Measurements from ENCODE around the gene NECTIN1.
A peak's percentile ranks its signal among the peaks of the same experiment; 100 is the strongest.

Gene NECTIN1

GRCh38 chr11:119673052-119673758, 55.8 kb downstream of the NECTIN1 start:
- DNase-seq: no peak
- in situ Hi-C loops (cut with HindIII; ENCODE audit: low pct_ligation_motif_present, low sequenced_read_pairs): no loop called here
- no peaks in the 10 kb centered on the region for H3K36me3 ChIP-seq (replicated peaks)
- no peak for TF ChIP-seq CTCF (IDR thresholded peaks at IDR 0.05; ENCODE audit: low read depth, low read length, missing control alignments)
- no peaks in the 10 kb centered on the region for H3K27me3 ChIP-seq (replicated peaks)
- no peak overlapping the region for H3K27ac ChIP-seq
- no peak overlapping the region for H3K4me3 ChIP-seq (ENCODE audit: low read depth, low read length)

GRCh38 chr11:119672597-119672996, 56.4 kb downstream of the NECTIN1 start:
- Histone ChIP-seq H3K27ac (no peak overlapping the region), H3K36me3 (replicated peaks) (no peaks in the 10 kb centered on the region), H3K27me3 (replicated peaks) (no peaks in the 10 kb centered on the region), H3K4me3 (ENCODE audit: low read depth, low read length) (no peak overlapping the region)
- no peak for TF ChIP-seq CTCF (IDR thresholded peaks at IDR 0.05; ENCODE audit: low read depth, low read length, missing control alignments)
- no peak for DNase-seq
- in situ Hi-C loops (cut with HindIII; ENCODE audit: low pct_ligation_motif_present, low sequenced_read_pairs): no loop called here

- H3K27ac ChIP-seq: no peak overlapping the region
- H3K27me3 ChIP-seq (replicated peaks): no peaks in the 10 kb centered on the region
- no peak for TF ChIP-seq CTCF (IDR thresholded peaks at IDR 0.05; ENCODE audit: low read depth, low read length, missing control alignments)
- DNase-seq: peak; percentile 8
- no peaks in the 10 kb centered on the region for H3K36me3 ChIP-seq (replicated peaks)
- in situ Hi-C loops (cut with HindIII; ENCODE audit: low pct_ligation_motif_present, low sequenced_read_pairs): no loop called here
- no peak overlapping the region for H3K4me3 ChIP-seq (ENCODE audit: low read depth, low read length)
These were observed 57.4 kb downstream of the NECTIN1 start for GRCh38 chr11:119671561-119672015.

GRCh38 chr11:119671051-119671450, 57.9 kb downstream of the NECTIN1 start:
- H3K27ac ChIP-seq: no peak overlapping the region
- no peak overlapping the region for H3K4me3 ChIP-seq (ENCODE audit: low read depth, low read length)
- in situ Hi-C loops (cut with HindIII; ENCODE audit: low pct_ligation_motif_present, low sequenced_read_pairs): no loop called here
- TF ChIP-seq CTCF (IDR thresholded peaks at IDR 0.05; ENCODE audit: low read depth, low read length, missing control alignments): no peak
- no peaks in the 10 kb centered on the region for H3K36me3 ChIP-seq (replicated peaks)
- no peaks in the 10 kb centered on the region for H3K27me3 ChIP-seq (replicated peaks)
- peak; percentile 62 for DNase-seq

- Histone ChIP-seq H3K27me3 (replicated peaks) (no peaks in the 10 kb centered on the region), H3K4me3 (ENCODE audit: low read depth, low read length) (no peak overlapping the region), H3K27ac (no peak overlapping the region), H3K36me3 (replicated peaks) (no peaks in the 10 kb centered on the region)
- TF ChIP-seq CTCF (IDR thresholded peaks at IDR 0.05; ENCODE audit: low read depth, low read length, missing control alignments): no peak
- in situ Hi-C loops (cut with HindIII; ENCODE audit: low pct_ligation_motif_present, low sequenced_read_pairs): no loop called here
- DNase-seq: no peak
These were observed 59.5 kb downstream of the NECTIN1 start for GRCh38 chr11:119669487-119669886.

GRCh38 chr11:119668676-119669075, 60.3 kb downstream of the NECTIN1 start:
- in situ Hi-C loops (cut with HindIII; ENCODE audit: low pct_ligation_motif_present, low sequenced_read_pairs): no loop called here
- Histone ChIP-seq H3K27ac (no peak overlapping the region), H3K4me3 (ENCODE audit: low read depth, low read length) (no peak overlapping the region), H3K27me3 (replicated peaks) (no peaks in the 10 kb centered on the region), H3K36me3 (replicated peaks) (no peaks in the 10 kb centered on the region)
- no peak for TF ChIP-seq CTCF (IDR thresholded peaks at IDR 0.05; ENCODE audit: low read depth, low read length, missing control alignments)
- no peak for DNase-seq

All from brain microvascular endothelial cell (primary cell).